NB4 (cell line): ENCODE data around the gene ITGAV.

Experiments used
- CTCF ChIP-seq: IDR thresholded peaks from one replicate; pipeline ENCODE4 v1.5.1; 2012; ENCODE audit warnings: low read depth, low read length
- MAX ChIP-seq: IDR thresholded peaks from 2 replicates; pipeline ENCODE4 v1.6.1; 2011; ENCODE audit warnings: low read depth, low read length
- MYC ChIP-seq: IDR thresholded peaks from 2 replicates; pipeline ENCODE4 v1.6.1; 2011; ENCODE audit warnings: low read depth, low read length
- POLR2A ChIP-seq: IDR thresholded peaks from 2 replicates; pipeline ENCODE4 v1.6.1; 2011; ENCODE audit warnings: mild to moderate bottlenecking; ENCODE audit not compliant: insufficient read length; ENCODE audit errors: extremely low read depth

GRCh38 chr2:186569897-186570296, 20.0 kb upstream of the ITGAV start:
- no peak for TF ChIP-seq MYC
- no peak for TF ChIP-seq CTCF
- TF ChIP-seq MAX: no peak
- no peak for TF ChIP-seq POLR2A
